OCI-LY3 (cell line): Measurements from ENCODE around the gene CACNA2D2.

ENCODE experiments used
- H2AFZ ChIP-seq: fragments of 200-600, 300-600 bp; shearing (Covaris generic); 2 replicates; pipeline ENCODE4 v1.6.0; 2014; ENCODE audit warnings: antibody characterized with exemption, low read depth, low read length
- H3K27ac ChIP-seq: fragments of 200-600, 300-600 bp; sonication (generic); 2 replicates; pipeline ENCODE4 v1.5.1; 2014; ENCODE audit warnings: mild to moderate bottlenecking, low read length, moderate library complexity, mixed read lengths
- H3K27me3 ChIP-seq: fragments of 200-600, 300-600 bp; sonication (generic); 2 replicates; pipeline ENCODE4 v1.6.1; 2014; ENCODE audit warnings: low read depth, low read length, mixed read lengths
- H3K36me3 ChIP-seq: fragments of 200-600, 300-600 bp; sonication (generic); replicated peaks from 2 replicates; pipeline ENCODE3; 2014; ENCODE audit warnings: low read depth, low read length, mixed read lengths
- H3K4me1 ChIP-seq: fragments of 300-600, 200-600 bp; sonication (generic); 2 replicates; pipeline ENCODE4 v1.6.1; 2014; ENCODE audit warnings: low read length, mixed read lengths
- H3K4me2 ChIP-seq: fragments of 200-600, 300-600 bp; sonication (generic); 2 replicates; pipeline ENCODE4 v1.6.1; 2014; ENCODE audit warnings: low read length, mixed read lengths
- H3K4me3 ChIP-seq: fragments of 300-600, 200-600 bp; sonication (generic); 2 replicates; pipeline ENCODE4 v1.5.1; 2014; ENCODE audit warnings: antibody characterized with exemption, mild to moderate bottlenecking, low read length, moderate library complexity
- H3K79me2 ChIP-seq: fragments of 300-600, 200-600 bp; shearing (Covaris generic); 2 replicates; pipeline ENCODE4 v1.6.1; 2014; ENCODE audit warnings: mild to moderate bottlenecking, low read length, mixed read lengths
- H3K9ac ChIP-seq: fragments of 300-600, 200-600 bp; shearing (Covaris generic); 2 replicates; pipeline ENCODE4 v1.6.0; 2014; ENCODE audit warnings: mild to moderate bottlenecking, low read length, moderate library complexity
- H3K9me3 ChIP-seq: fragments of 200-600, 300-600 bp; shearing (Covaris generic); 2 replicates; pipeline ENCODE4 v1.6.1; 2014; ENCODE audit warnings: low read length, mixed read lengths; ENCODE audit not compliant: insufficient read depth
- H4K20me1 ChIP-seq: fragments of 200-600, 300-600 bp; sonication (generic); 2 replicates; pipeline ENCODE4 v1.6.1; 2016; ENCODE audit warnings: low read length, mixed read lengths; ENCODE audit not compliant: insufficient read depth
- EZH2phosphoT487 ChIP-seq: fragments of 200-600 bp; shearing (Covaris generic); IDR thresholded peaks from 2 replicates; pipeline ENCODE4 v1.6.1; 2018; ENCODE audit warnings: antibody characterized with exemption, mixed run types, low read depth
- TF ChIP-seq, protein P1 (sequence below): fragments of 200-600, 300-600 bp; sonication (generic); IDR thresholded peaks from 2 replicates; pipeline ENCODE4 v1.5.1; 2014; ENCODE audit warnings: antibody characterized with exemption, low read length, low read depth

The CACNA2D2 gene

DNA sequence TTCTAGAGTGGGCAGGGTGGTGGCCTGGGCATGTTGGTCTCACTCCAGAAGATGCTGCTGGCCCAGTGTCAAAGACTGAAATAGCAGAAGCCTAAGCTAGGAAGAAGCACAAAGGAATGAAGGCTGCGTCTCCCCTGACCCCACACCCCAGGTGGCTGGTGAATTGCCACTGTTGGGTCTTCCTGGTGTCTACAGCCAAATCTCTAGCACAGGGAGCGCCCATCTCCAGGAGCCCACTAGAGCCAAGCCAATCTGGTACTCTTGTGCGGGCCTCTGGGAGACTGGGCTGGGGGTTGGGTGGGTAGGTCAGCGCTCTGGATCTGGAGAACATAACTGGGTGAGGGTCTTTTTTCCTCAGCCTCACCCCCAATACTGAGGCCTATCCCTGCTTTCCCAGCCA, 176.3 kb downstream of the CACNA2D2 start:
- Histone ChIP-seq H3K27ac (no peak overlapping the region), H4K20me1 (no peaks in the 10 kb centered on the region), H3K4me2 (peak overlapping the region; percentile 93), H3K79me2 (peaks cover 29% of the 10 kb centered on the region), H3K27me3 (no peaks in the 10 kb centered on the region), H3K36me3 (peaks cover 36% of the 10 kb centered on the region), H3K4me1 (peaks cover 24% of the 10 kb centered on the region), H3K4me3 (peak overlapping the region; percentile 91), H2AFZ (no peak overlapping the region), H3K9me3 (no peaks in the 10 kb centered on the region), H3K9ac (peak overlapping the region; percentile 81)
- no peak for TF ChIP-seq EZH2phosphoT487
- TF ChIP-seq, protein P1, sequence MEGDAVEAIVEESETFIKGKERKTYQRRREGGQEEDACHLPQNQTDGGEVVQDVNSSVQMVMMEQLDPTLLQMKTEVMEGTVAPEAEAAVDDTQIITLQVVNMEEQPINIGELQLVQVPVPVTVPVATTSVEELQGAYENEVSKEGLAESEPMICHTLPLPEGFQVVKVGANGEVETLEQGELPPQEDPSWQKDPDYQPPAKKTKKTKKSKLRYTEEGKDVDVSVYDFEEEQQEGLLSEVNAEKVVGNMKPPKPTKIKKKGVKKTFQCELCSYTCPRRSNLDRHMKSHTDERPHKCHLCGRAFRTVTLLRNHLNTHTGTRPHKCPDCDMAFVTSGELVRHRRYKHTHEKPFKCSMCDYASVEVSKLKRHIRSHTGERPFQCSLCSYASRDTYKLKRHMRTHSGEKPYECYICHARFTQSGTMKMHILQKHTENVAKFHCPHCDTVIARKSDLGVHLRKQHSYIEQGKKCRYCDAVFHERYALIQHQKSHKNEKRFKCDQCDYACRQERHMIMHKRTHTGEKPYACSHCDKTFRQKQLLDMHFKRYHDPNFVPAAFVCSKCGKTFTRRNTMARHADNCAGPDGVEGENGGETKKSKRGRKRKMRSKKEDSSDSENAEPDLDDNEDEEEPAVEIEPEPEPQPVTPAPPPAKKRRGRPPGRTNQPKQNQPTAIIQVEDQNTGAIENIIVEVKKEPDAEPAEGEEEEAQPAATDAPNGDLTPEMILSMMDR, result no peak

DNA sequence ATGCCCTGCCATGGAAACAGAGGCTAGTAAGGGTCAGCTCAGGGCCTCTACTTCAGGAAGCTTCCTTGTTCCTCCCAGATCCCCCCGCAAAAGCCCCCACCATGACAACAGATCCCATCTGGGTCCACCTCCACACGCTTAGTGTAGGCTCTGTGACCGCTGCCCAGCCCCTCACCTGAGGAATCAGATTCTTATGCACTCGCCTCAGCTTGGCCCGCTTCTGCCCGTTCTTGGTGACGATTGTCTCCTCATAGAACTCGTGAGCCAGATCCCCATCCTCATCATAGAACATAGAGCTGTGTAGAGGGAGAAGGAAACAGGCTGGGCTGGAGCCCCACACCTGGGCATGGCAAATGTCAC, 177.3 kb downstream of the CACNA2D2 start:
- no peak overlapping the region for H3K4me3 ChIP-seq
- H2AFZ ChIP-seq, result no peak overlapping the region
- H3K79me2 ChIP-seq, result peaks cover 19% of the 10 kb centered on the region
- TF ChIP-seq, protein P1, result no peak
- no peaks in the 10 kb centered on the region for H4K20me1 ChIP-seq
- H3K9ac ChIP-seq, result no peak overlapping the region
- H3K36me3 ChIP-seq, result peaks cover 27% of the 10 kb centered on the region
- H3K27ac ChIP-seq, result no peak overlapping the region
- H3K27me3 ChIP-seq, result no peaks in the 10 kb centered on the region
- no peak overlapping the region for H3K4me2 ChIP-seq
- H3K4me1 ChIP-seq, result peaks cover 28% of the 10 kb centered on the region
- H3K9me3 ChIP-seq, result no peaks in the 10 kb centered on the region

DNA sequence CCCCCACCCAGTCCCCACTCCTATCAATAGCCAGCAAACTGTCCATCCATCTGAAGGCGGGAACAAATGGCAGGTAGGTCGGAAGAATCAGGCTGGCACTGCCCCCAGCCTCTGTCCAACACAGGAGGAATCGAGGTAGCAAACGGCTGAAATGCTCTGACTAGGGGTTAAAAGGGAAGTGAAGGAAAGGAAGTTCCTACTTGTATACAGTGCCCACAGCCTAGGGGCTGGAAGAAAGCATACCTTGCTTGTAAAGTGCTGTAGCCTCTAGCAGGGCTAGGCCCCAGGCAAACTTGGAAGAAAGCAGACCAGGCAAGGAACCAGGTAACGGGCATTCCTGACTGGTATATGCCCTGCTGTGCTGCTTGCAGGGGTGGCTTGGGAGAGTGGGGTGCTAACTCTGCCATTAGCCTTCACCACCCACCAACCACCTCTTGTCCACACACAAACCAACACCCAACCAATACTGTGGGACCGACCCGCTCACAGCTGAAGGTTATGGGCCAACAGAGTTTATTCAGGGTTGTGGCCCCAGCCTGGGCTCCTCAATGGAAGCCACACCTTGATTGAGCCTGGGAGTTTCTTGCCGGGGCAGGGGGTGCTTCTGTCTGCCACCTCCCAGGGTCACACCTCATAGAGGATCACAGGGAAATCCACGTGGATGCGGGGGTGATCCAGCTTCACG, 177.8 kb downstream of the CACNA2D2 start:
- H3K9ac ChIP-seq, result no peak overlapping the region
- H3K79me2 ChIP-seq, result peaks cover 22% of the 10 kb centered on the region

DNA sequence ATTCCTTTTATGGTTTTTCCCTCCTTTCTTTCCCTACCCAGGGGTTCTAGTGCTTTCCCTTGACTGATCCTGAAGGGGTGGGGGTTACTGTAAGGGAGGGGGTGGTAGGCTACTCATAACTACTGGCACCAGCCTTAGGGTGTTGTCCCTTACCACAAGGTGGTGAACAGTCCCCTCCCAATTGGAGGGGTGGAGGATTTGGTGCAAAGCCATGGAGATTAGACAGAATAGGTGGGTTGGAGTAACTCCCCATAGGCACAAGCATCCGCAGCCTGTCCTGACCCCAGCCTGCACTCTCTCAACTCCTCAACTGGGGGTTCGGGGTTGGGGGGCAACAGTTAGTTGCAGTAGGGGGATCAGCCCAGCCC, 178.3 kb downstream of the CACNA2D2 start:
- Histone ChIP-seq H2AFZ (no peak overlapping the region), H4K20me1 (no peaks in the 10 kb centered on the region), H3K27ac (no peak overlapping the region), H3K36me3 (peaks cover 16% of the 10 kb centered on the region), H3K4me3 (no peak overlapping the region), H3K9ac (no peak overlapping the region), H3K27me3 (no peaks in the 10 kb centered on the region), H3K4me1 (peaks cover 31% of the 10 kb centered on the region), H3K79me2 (peaks cover 27% of the 10 kb centered on the region), H3K4me2 (no peak overlapping the region), H3K9me3 (no peaks in the 10 kb centered on the region)
- TF ChIP-seq, protein P1, result no peak
- no peak for TF ChIP-seq EZH2phosphoT487

More for the DNA sequence above, 177.8 kb downstream of the CACNA2D2 start:
- TF ChIP-seq EZH2phosphoT487, result no peak
- TF ChIP-seq, protein P1, result no peak
- Histone ChIP-seq H3K27me3 (no peaks in the 10 kb centered on the region), H3K4me3 (no peak overlapping the region), H3K4me2 (no peak overlapping the region), H3K4me1 (peaks cover 28% of the 10 kb centered on the region), H3K9me3 (no peaks in the 10 kb centered on the region), H2AFZ (no peak overlapping the region), H3K27ac (no peak overlapping the region), H3K36me3 (peaks cover 21% of the 10 kb centered on the region), H4K20me1 (no peaks in the 10 kb centered on the region)
